GM12865 (cell line): Measurements from ENCODE around the gene DLG5.

Experiments used
- DNase-seq: peaks from one replicate; pipeline ENCODE4 v3.0.0; 2010; ENCODE audit warnings: low read depth
- H3K4me3 ChIP-seq: 2 replicates; pipeline ENCODE4 v1.5.1; 2011; ENCODE audit warnings: mild to moderate bottlenecking, low read depth, low read length, control low read depth
- CTCF ChIP-seq: IDR thresholded peaks from 2 replicates; pipeline ENCODE4 v1.5.1; 2011; ENCODE audit warnings: low read length, control low read depth, low read depth, inconsistent platforms; ENCODE audit not compliant: insufficient read depth; ENCODE audit errors: missing control alignments

The DLG5 gene

GRCh38 chr10:77922566-77923179, 3.9 kb downstream of the DLG5 start:
- TF ChIP-seq CTCF, result no peak
- H3K4me3 ChIP-seq, result no peak overlapping the region
- no peak for DNase-seq

- H3K4me3 ChIP-seq, result no peak overlapping the region
- no peak for TF ChIP-seq CTCF
- DNase-seq, result no peak
Observed at GRCh38 chr10:77922055-77922454, 4.5 kb downstream of the DLG5 start.

GRCh38 chr10:77921395-77921794, 5.2 kb downstream of the DLG5 start:
- no peak for DNase-seq
- no peak for TF ChIP-seq CTCF
- no peak overlapping the region for H3K4me3 ChIP-seq

- H3K4me3 ChIP-seq, result no peak overlapping the region
- no peak for TF ChIP-seq CTCF
- no peak for DNase-seq
Observed at GRCh38 chr10:77920495-77920894, 6.1 kb downstream of the DLG5 start.

- no peak for DNase-seq
- TF ChIP-seq CTCF, result no peak
- H3K4me3 ChIP-seq, result no peak overlapping the region
Observed at GRCh38 chr10:77919713-77920108, 6.8 kb downstream of the DLG5 start.

- H3K4me3 ChIP-seq, result no peak overlapping the region
- TF ChIP-seq CTCF, result no peak
- no peak for DNase-seq
Observed at GRCh38 chr10:77915319-77916105, 11.0 kb downstream of the DLG5 start.
